Upper lobe of right lung (tissue), 1 donor: Measurements from ENCODE around the gene FHIT. TPM values are rescaled to one million over a fixed set of nuclear protein-coding genes. Genes with fewer than 3 reads are reported as not detected.

ENCODE experiments used
- ATAC-seq: fragments of 200-7000 bp; cut with Tn5 transposase; one replicate; pipeline ENCODE4 v1.9.1; 2020; ENCODE audit warnings: mild to moderate bottlenecking, moderate library complexity
- DNase-seq: peaks from one replicate; pipeline ENCODE4 v3.0.0-alpha.2; 2020
- H3K27ac ChIP-seq: fragments of 200-600 bp; one replicate; pipeline ENCODE4 v1.8.0; 2022
- H3K27me3 ChIP-seq: fragments of 200-600 bp; one replicate; pipeline ENCODE4 v1.8.0; 2022; ENCODE audit warnings: mild to moderate bottlenecking
- H3K36me3 ChIP-seq: fragments of 200-600 bp; one replicate; pipeline ENCODE4 v1.8.0; 2022
- H3K4me1 ChIP-seq: fragments of 200-600 bp; one replicate; pipeline ENCODE4 v1.8.0; 2022
- H3K4me3 ChIP-seq: fragments of 200-600 bp; one replicate; pipeline ENCODE4 v1.8.0; 2022; ENCODE audit warnings: mild to moderate bottlenecking
- H3K9me3 ChIP-seq: fragments of 200-600 bp; one replicate; pipeline ENCODE4 v1.8.0; 2022
- intact Hi-C: fragments of 100-400 bp; cut with DNase I; formaldehyde crosslinking; loops from one replicate; pipeline ENCODE4 v1.11.0; 2022
- total RNA-seq: library from RNA; stranded (reverse); fragmentation: NEBNext Ultra II Directional; extraction: Animal tissue kit (Norgen Biotek cat#: 25700); gene quantifications from one replicate; pipeline ENCODE4 v1.2.1, GENCODE V29; 2021
- TF ChIP-seq, protein P1 (sequence below): fragments of 200-600 bp; IDR thresholded peaks from one replicate; pipeline ENCODE4 v1.8.0; 2022; ENCODE audit warnings: antibody characterized with exemption
- donor health status: DM: no; HTN: yes; CAD: no; lungs with severe emphysema.

Gene FHIT
- total RNA-seq, 1 donor from 2014 or later, result 9.6 TPM

- Histone ChIP-seq H3K9me3 (peaks cover 8% of the 10 kb centered on the region), H3K36me3 (no peaks in the 10 kb centered on the region), H3K27ac (no peak overlapping the region), H3K4me3 (no peak overlapping the region), H3K27me3 (no peaks in the 10 kb centered on the region), H3K4me1 (no peaks in the 10 kb centered on the region)
- ATAC-seq (no peak), DNase-seq (no peak)
- TF ChIP-seq, protein P1, sequence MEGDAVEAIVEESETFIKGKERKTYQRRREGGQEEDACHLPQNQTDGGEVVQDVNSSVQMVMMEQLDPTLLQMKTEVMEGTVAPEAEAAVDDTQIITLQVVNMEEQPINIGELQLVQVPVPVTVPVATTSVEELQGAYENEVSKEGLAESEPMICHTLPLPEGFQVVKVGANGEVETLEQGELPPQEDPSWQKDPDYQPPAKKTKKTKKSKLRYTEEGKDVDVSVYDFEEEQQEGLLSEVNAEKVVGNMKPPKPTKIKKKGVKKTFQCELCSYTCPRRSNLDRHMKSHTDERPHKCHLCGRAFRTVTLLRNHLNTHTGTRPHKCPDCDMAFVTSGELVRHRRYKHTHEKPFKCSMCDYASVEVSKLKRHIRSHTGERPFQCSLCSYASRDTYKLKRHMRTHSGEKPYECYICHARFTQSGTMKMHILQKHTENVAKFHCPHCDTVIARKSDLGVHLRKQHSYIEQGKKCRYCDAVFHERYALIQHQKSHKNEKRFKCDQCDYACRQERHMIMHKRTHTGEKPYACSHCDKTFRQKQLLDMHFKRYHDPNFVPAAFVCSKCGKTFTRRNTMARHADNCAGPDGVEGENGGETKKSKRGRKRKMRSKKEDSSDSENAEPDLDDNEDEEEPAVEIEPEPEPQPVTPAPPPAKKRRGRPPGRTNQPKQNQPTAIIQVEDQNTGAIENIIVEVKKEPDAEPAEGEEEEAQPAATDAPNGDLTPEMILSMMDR, result no peak
- intact Hi-C loops, result no loop called here
Measured at GRCh38 chr3:61043156-61043555, 208.1 kb downstream of the FHIT start.

DNA sequence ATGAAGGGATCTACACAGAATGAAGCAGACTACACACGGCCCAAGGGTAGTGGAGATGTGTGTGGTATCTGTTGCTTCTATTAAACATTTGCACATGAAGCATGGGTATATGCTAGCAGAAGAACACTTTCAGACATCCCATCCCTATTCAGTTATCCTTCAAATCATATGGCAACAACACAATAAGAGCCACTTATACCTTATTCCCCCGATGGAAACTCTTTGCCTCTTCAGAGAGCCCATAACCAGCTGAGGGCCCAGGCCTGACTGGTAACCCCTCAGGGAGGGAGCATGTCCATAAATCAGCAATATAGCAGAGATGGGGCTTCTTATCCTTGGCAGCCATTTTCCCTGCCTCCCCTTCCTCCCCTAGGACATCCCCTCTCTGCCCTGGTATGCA is 210.6 kb downstream of the FHIT start:
- Histone ChIP-seq H3K36me3 (no peaks in the 10 kb centered on the region), H3K4me3 (no peak overlapping the region), H3K9me3 (peaks cover 8% of the 10 kb centered on the region), H3K27ac (no peak overlapping the region), H3K27me3 (no peaks in the 10 kb centered on the region), H3K4me1 (no peaks in the 10 kb centered on the region)
- TF ChIP-seq, protein P1, result no peak
- intact Hi-C loops, result no loop called here
- no peak for ATAC-seq
- DNase-seq, result no peak

DNA sequence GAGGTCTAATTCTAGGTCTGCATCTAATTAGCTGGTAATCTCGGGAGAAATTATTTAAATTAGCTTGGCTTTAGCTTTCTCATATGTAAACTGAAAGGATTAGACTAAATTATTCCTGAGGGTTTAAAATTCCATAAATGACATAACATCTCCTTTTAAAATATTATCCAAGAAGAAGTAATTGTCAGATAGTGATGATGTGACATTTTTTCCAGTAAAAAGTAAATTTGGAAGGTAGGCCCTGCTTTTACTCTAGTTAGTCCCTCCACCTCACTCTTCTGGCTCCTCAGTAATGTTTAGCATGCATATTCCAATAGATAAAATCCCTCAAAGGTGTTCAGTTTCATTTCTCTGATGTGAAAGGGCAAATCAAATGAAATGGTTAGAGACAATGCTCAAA is 215.7 kb downstream of the FHIT start:
- no peaks in the 10 kb centered on the region for H3K4me1 ChIP-seq
- no peaks in the 10 kb centered on the region for H3K27me3 ChIP-seq
- no peak overlapping the region for H3K4me3 ChIP-seq
- H3K27ac ChIP-seq, result no peak overlapping the region
- intact Hi-C loops, result no loop called here
- TF ChIP-seq, protein P1, result no peak
- H3K36me3 ChIP-seq, result no peaks in the 10 kb centered on the region
- H3K9me3 ChIP-seq, result no peaks in the 10 kb centered on the region
- DNase-seq (no peak), ATAC-seq (no peak)

- Histone ChIP-seq H3K4me1 (no peaks in the 10 kb centered on the region), H3K36me3 (no peaks in the 10 kb centered on the region), H3K27ac (no peak overlapping the region), H3K27me3 (no peaks in the 10 kb centered on the region), H3K9me3 (no peaks in the 10 kb centered on the region), H3K4me3 (no peak overlapping the region)
- ATAC-seq (no peak), DNase-seq (no peak)
- TF ChIP-seq, protein P1, result no peak
- intact Hi-C loops, result no loop called here
Measured at GRCh38 chr3:61032991-61033390, 218.3 kb downstream of the FHIT start.

GRCh38 chr3:61031503-61031902 is 219.7 kb downstream of the FHIT start:
- H3K4me1 ChIP-seq, result no peaks in the 10 kb centered on the region
- DNase-seq, result no peak
- no peaks in the 10 kb centered on the region for H3K27me3 ChIP-seq
- no peaks in the 10 kb centered on the region for H3K36me3 ChIP-seq
- intact Hi-C loops, result no loop called here
- no peak overlapping the region for H3K4me3 ChIP-seq
- ATAC-seq, result no peak
- no peaks in the 10 kb centered on the region for H3K9me3 ChIP-seq
- TF ChIP-seq, protein P1, result no peak
- no peak overlapping the region for H3K27ac ChIP-seq

DNA sequence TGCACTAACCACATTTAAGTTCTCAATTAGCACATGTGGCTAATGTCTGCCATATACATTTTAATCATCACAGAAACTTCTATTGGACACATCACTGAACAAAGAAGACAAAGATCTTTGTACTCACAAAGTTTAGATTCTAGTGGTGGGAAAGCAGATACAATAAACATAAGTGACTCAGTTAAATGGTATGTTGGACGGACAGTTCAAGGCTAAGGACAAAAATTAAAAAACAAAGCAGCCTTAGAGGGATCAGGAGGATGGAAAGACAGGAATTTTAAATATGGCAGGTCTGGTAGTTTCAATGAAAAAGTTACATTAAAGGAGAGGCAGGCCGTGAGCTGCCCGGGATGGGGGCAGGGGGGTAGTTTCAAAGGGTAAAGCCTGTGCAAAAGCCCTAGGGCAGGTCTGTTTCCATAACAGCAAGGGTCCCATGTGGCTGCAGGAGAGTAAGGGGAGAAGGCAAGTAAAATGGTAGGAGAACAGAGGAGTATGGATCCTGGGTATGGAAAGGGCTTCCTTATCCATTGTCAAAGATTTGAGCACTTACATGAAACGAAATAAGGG is 220.7 kb downstream of the FHIT start:
- ATAC-seq, result no peak
- intact Hi-C loops, result no loop called here
- Histone ChIP-seq H3K27me3 (no peaks in the 10 kb centered on the region), H3K4me3 (no peak overlapping the region), H3K27ac (no peak overlapping the region), H3K9me3 (no peaks in the 10 kb centered on the region), H3K36me3 (no peaks in the 10 kb centered on the region), H3K4me1 (no peaks in the 10 kb centered on the region)
- no peak for DNase-seq
- TF ChIP-seq, protein P1, result no peak
